HG03060 (cell line): ENCODE measurements around the gene SYTL3.

ENCODE experiments used
- ATAC-seq: cut with Tn5 transposase; IDR thresholded peaks from one replicate; pipeline ENCODE4 v1.9.1; 2021; ENCODE audit warnings: low read depth, moderate number of reproducible peaks; ENCODE audit not compliant: unreplicated experiment

The SYTL3 gene

DNA sequence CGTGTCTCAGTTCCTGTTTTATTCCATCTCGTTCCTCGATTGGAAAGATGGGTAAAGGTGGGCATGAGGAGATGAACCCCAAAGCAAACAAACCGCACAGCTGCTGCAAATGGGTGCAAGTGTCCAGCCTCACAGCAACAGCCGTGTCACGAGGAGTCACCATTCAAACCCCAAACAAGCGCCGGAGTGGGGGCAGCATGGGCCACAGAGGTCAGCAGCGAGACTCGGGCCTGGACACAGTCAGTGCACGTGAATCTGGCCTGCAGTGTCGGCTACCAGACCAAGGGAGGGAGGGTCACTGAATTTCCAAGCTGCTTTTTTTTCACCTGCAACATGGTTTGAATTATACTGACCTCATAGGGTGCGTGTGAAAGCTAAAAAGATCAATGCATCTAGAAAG, 105.8 kb downstream of the SYTL3 start:
- ATAC-seq: no peak

DNA sequence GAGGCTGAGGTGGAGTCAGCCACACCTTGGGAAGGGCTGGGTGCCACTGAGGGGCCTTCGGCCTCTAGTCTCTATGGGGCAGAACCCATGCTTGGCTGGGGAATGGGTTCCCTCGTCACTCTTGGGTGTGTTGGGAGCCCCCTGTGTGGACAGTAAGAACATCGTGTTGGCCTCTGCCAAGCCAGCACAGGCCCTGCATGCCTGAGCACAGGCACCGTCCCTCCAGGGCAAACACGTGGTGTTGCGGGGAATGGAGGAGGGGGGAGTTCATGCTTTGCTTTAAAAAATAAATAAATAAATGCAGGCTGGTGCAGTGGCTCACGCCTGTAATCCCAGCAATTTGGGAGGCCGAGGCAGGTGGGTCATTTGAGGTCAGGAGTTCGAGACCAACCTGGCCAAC, 106.3 kb downstream of the SYTL3 start:
- ATAC-seq: no peak

- no peak for ATAC-seq
Observed at GRCh38 chr6:158756977-158757752, 107.3 kb downstream of the SYTL3 start.

DNA sequence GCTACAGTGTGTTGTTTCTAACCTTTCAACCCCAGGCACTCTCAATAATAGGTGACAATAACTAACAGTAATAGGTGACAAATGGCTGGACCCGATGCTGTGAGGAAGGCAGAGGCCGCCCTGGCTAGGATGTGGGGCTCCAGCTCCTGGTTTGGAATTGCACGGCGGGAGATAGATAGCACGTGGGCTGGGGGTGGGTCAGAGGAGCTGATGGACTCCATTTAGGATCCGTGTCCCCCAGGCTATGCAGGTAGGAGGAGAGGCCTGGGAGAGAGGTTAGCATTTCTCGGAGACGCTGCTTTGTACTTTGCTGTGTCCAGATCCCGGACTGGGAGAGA, 107.9 kb downstream of the SYTL3 start:
- ATAC-seq: no peak

DNA sequence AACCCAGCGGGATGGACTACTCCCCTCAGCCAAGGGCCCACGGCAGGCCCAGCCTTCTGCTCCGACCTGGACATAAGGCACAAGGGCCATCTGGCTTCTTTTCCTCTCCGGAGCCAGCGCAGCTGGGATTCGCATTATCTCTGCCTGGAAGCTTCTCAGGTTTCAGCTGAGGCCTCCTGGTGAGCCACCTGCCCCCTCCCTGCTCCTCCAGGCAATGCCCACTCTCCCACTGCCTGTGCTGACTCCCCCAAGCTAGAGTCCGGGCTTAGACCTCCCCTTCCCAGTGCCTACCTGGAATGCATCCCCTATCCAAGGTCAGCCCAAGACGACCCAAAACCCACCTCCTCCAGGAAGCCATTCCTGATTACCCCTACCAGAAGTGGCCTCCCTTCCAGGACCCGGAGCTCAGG, 108.6 kb downstream of the SYTL3 start:
- ATAC-seq: no peak

- ATAC-seq: no peak
Observed at GRCh38 chr6:158758941-158759479, 109.2 kb downstream of the SYTL3 start.

DNA sequence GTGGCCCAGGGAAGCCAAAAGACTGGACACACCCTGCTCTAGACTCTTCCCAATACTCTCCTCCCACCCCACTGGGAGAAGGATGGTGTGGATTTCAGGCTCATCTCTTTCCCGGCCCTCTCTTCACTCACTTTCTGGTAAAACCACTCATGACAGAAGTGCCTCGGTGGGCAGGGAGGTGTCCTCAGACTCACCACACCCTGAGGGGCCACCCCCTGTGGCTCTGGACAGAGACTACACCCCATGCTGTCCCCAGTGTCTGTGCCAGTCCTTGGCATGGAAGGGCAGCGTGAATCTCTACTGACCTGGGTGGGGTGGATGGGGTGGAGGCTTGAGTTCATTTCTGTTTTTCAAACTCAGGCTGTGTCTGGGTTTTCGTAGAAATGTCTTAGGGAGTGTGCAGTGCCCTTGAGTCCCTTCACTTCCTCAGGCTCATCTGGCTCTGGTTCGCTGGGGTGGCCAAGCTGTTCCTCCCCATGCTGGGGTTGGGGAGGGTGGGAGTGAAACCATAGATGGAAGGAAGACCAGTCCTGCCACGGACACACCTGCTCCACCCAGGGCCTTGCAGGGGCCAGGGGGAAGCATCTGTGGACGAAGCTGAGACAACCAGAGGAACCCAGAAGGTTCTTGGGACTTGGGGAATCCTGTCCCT, 110.2 kb downstream of the SYTL3 start:
- ATAC-seq: no peak

- no peak for ATAC-seq
Observed at GRCh38 chr6:158760618-158761250, 110.9 kb downstream of the SYTL3 start.

DNA sequence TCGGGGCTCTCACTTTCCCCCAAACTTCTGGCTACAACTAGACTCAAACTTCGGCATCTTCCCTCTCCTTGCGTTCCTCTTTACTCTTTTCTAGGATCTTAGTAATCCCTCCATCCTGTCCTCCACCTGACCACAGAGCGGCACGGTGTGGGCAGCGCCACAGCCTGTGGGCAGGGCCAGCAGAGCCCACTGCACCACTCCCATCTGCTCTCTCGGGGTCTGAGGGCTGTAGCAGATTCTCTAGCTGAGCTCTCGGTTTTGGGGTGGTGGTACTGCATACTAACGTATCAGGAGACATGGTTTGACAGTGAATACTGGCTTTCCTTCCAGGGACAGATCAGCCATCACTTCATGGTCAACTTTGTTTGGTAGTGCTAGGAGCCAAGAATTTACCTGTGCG, 111.9 kb downstream of the SYTL3 start:
- ATAC-seq: no peak

GRCh38 chr6:158762787-158763433, 113.1 kb downstream of the SYTL3 start:
- ATAC-seq: no peak

GRCh38 chr6:158763434-158764182, 113.8 kb downstream of the SYTL3 start:
- ATAC-seq: no peak

DNA sequence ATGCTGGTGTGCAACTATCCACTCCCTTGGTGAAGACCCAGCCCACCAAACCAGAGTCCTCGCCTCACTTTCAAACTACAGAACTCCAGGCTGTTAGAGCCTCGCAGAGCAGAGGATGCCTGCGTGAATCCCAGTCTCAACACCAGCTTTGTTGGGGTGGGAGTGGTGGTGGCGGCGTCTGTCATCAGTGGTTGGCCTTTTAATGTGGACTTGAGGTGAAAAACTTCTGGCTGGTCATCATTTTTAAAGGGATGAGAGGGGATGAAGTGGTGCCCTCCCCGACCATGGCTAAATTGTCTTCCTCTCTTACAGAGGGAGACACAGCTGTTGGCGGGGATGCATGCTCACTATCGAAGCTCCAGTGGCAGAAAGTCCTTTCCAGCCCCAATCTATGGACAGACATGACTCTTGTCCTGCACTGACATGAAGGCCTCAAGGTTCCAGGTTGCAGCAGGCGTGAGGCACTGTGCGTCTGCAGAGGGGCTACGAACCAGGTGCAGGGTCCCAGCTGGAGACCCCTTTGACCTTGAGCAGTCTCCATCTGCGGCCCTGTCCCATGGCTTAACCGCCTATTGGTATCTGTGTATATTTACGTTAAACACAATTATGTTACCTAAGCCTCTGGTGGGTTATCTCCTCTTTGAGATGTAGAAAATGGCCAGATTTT, 114.5 kb downstream of the SYTL3 start:
- ATAC-seq: no peak

GRCh38 chr6:158764926-158765325, 115.1 kb downstream of the SYTL3 start:
- ATAC-seq: no peak

- no peak for ATAC-seq
Observed at GRCh38 chr6:158765499-158766068, 115.7 kb downstream of the SYTL3 start.

DNA sequence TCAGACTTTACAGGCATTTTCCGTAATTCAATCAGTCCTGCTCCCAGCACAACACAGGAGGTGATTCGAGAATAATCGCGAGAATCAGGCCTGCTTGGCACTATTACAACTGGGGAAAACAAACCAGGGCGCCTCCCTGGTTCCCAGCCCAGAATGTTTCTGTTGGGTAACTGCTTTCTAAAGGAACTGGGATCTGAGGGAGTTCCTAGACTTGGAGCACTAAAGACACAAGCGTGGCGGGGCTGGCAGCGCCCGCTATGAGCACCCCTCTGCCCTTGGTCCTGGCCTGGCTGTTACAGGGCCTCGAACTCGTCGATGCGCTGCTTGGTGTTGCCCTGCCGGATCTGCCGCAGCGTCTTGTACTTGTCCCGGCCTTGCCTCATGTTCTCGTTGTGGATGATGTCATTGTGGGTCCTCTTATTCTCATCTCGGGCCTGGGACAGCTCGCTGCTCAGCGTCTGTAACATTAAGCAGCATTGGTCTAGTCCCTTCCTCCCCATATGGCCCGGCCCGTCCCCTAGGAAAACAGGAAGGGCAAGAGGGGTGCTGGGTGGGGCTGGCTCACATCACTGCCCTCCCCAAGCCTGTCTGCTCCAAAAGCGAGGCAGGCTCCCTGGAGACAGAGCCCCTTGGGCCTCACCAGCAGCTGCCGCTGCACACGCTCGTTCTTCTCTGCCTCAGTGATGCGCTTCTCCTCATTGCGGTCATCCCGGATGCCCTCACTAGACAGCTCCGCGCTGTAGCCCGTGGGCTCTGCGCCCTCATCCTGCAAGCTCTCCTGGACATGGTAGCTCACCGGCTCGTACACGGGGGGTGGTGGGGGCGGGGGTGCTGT, 117.0 kb downstream of the SYTL3 start:
- no peak for ATAC-seq

DNA sequence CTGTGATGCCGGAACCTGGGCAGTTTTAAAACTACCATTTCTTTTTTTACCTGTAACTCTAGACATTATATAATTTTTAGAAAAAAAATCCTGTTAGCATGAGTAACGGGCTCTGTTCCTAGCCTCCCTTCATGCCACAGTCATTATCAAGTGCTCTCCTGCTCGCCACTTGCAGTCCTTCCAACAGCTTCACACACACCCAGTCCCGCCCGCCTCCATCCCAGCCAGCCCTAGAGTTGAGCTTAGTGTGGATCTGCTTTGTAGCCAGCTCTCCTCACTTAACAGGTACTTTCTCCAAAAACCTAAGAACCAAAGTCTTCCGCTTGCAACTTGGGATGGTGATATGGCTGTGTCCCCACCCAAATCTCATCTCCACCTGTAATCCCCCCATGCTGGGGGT, 117.9 kb downstream of the SYTL3 start:
- ATAC-seq: no peak

DNA sequence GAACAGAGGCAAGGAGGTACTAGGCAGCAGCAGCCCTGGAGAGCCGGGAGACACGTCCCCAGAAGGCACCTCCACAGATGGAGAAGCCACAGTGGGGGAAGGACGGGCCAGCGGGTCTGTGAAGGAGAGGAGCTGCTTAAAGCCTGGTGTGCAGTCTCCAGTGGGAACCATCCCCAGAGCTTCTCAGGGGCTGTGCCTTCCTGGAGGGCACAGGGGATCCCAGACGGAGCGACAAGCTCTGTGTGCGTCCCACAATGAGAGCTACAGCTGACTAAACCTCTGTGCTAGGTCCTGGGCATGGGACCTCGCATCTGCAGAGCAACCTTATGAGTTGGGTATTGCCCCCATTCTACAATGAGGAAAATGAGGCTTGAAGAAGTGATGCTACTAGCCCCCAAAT, 118.6 kb downstream of the SYTL3 start:
- no peak for ATAC-seq

DNA sequence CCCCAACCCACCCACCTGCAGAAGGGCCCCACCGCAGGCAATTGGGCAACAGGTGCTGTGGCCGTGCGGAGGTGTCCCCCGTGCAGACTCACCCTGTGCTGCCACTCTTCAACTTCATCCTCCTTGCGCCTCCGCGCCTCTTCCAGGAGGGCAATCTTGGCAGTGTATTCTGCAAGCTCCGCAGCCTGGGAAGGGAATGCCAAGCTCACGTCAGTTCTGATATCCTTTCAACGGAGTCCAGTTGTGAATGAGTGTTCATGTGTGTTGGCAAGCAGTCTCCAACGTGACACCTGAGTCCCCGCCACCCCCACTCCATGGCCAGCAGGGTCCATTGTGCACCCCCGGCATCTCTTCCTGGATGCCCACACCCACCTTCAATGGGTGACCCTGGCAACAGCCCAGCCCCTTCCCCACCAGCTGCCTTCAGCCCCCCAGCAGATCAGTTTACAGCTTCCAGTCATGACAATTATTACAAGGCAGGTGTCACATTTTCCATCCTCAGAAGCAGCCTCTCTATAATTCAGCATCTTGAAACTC, 119.4 kb downstream of the SYTL3 start:
- ATAC-seq: no peak
